GM12873 (cell line): ENCODE results near the gene TMEM204.

ENCODE experiments used
- CTCF ChIP-seq: IDR thresholded peaks from 2 replicates; pipeline ENCODE4 v1.5.1; 2012; ENCODE audit warnings: low read depth, mild to moderate bottlenecking, moderate library complexity, low read length, control low read depth; ENCODE audit not compliant: insufficient read depth; ENCODE audit errors: missing control alignments

Gene TMEM204

GRCh38 chr16:1512774-1513173, 20.7 kb upstream of the TMEM204 start:
- no peak for TF ChIP-seq CTCF

- no peak for TF ChIP-seq CTCF
Measured at GRCh38 chr16:1514507-1514906, 19.0 kb upstream of the TMEM204 start.

GRCh38 chr16:1518626-1519135, 14.8 kb upstream of the TMEM204 start:
- TF ChIP-seq CTCF, result no peak

- TF ChIP-seq CTCF, result no peak
Measured at GRCh38 chr16:1519831-1520230, 13.6 kb upstream of the TMEM204 start.

GRCh38 chr16:1520461-1520860, 13.0 kb upstream of the TMEM204 start:
- TF ChIP-seq CTCF, result no peak

GRCh38 chr16:1523581-1524245, 9.8 kb upstream of the TMEM204 start:
- no peak for TF ChIP-seq CTCF

- no peak for TF ChIP-seq CTCF
Measured at GRCh38 chr16:1524366-1524765, 9.1 kb upstream of the TMEM204 start.
